LNCAP (cell line): ENCODE measurements around the gene ARSD.
A peak's percentile ranks its signal among the peaks of the same experiment; 100 is the strongest.

Experiments used
- CTCF ChIP-seq: fragments of 450-650 bp; IDR thresholded peaks from 2 replicates; pipeline ENCODE4 v1.5.1; 2017; ENCODE audit warnings: mild to moderate bottlenecking

ARSD gene

DNA sequence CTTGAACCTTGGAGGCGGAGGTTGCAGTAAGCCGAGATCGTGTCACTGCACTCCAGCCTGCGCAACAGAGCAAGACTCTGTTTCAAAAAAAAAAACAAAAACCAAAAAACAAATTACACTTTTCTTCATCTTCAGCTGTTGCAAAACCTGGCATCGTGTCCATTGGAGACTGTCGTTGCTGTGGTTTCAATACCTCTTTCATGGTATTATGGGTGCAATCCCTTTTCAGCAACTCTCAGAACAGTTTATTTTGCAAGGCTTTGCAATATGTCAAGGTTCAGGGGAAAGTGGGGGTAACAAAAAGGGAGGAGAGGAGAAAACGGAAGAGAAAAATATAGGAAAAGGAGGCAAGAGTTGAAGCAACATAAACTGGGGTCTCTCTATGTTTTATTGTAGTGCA is 40.8 kb downstream of the ARSD start:
- no peak for TF ChIP-seq CTCF

DNA sequence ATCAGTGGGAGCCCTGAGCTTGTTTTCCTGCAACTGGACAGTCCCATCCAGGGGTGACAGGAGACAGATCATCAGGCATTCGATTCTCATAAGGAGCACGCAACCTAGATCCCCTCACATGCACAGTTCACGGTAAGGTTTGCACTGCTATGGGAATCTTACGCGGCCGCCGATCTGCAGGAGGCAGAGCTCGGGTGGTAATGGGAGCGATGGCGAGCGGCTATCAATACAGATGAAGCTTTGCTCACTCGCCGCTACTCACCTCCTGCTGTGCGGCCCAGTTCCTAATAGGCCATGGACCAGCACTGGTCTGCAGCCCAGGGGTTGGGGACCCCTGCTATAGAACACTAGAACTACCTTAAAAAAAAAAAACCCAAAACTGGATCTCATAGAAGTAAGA is 45.4 kb downstream of the ARSD start:
- TF ChIP-seq CTCF = no peak

DNA sequence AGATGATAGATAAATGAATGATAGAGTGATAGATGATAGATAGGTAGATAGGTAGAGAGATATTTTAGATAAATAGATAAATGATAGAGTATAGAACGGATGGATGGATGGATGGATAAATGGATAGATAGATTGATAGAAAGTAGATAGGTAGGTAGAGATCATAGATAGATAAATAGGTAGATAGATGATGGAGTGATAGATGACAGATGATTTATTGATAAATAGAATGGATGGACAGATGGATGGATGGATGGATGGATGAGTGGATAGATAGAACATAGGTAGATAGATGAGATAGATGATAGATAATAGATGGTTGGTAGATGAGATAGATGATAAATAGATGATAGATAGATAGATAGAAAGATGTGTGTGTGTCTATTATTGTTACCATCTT is 49.5 kb downstream of the ARSD start:
- TF ChIP-seq CTCF = no peak

DNA sequence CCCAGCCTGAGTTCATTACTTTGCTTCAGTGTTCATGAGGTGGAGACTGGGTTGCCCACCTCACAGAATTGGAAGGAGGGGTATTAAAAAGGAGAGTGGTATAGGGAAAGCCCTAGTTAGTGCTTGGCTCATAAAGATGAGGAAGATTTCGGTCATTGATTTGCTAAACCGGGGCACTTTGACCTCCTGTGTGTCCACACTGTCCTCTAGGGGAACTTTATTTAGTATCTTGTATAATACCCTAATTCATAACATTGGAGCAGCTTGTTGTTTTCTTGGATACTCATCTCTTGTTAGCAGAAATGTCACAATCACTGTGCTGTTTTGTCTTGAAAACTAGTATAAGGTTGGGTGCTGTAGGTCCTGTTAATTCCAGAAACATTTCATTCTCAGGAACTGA is 50.6 kb downstream of the ARSD start:
- no peak for TF ChIP-seq CTCF

- TF ChIP-seq CTCF = peak; percentile 36; the same call in 1 of the 2 replicates
Observed at GRCh38 chrX:2875798-2876399, 53.2 kb downstream of the ARSD start.

- no peak for TF ChIP-seq CTCF
Observed at GRCh38 chrX:2875136-2875481, 54.0 kb downstream of the ARSD start.

- TF ChIP-seq CTCF = no peak
Observed at GRCh38 chrX:2874222-2875135, 54.7 kb downstream of the ARSD start.
